HUES6 (cell line): Measurements from ENCODE around the gene SCFD2.
"Not testable (repeated sequence)": the region's sequence is repeated elsewhere in the genome, so short reads cannot be mapped to it uniquely, and the experiment has no call there.

Experiments used
- H3K27ac ChIP-seq: 2 replicates; pipeline ENCODE4 v1.7.0; 2013; ENCODE audit warnings: low read depth, mild to moderate bottlenecking, low read length, inconsistent platforms
- H3K27me3 ChIP-seq: 2 replicates; pipeline ENCODE4 v1.6.1; 2013; ENCODE audit warnings: low read length; ENCODE audit not compliant: control insufficient read depth, insufficient read depth
- H3K36me3 ChIP-seq: 2 replicates; pipeline ENCODE4 v1.6.1; 2013; ENCODE audit warnings: low read length; ENCODE audit not compliant: control insufficient read depth, insufficient read depth
- H3K4me1 ChIP-seq: 2 replicates; pipeline ENCODE4 v1.6.1; 2013; ENCODE audit warnings: low read length; ENCODE audit not compliant: control insufficient read depth, insufficient read depth
- H3K4me3 ChIP-seq: 2 replicates; pipeline ENCODE4 v1.5.1; 2013; ENCODE audit warnings: low read depth, low read length
- H3K9ac ChIP-seq: one replicate; pipeline ENCODE4 v1.6.1; 2013; ENCODE audit warnings: mild to moderate bottlenecking, low read length
- H3K9me3 ChIP-seq: 2 replicates; pipeline ENCODE4 v1.6.1; 2013; ENCODE audit warnings: low read depth, low read length; ENCODE audit not compliant: control insufficient read depth, insufficient read depth

SCFD2 gene

DNA sequence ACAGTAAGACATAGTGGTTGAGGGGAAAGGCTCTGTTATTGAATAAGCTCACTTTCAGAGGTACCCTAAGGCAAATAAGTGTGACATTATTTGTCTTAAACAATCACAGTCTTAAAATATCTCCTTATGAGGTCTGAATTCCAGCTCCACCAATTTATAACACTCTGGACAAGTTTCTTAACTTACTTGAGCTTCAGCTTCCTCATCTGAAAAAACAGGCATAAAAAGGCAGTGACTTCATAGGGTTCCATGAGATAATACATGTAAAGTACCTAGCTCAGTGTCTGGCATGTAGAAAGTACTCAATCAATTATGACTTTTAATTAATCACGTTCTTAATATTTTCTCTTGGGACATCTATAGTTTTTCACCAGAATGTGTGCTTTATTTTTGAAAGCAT, 301.3 kb downstream of the SCFD2 start:
- Histone ChIP-seq H3K9ac (no peak overlapping the region), H3K27me3 (no peaks in the 10 kb centered on the region), H3K36me3 (no peaks in the 10 kb centered on the region), H3K4me3 (no peak overlapping the region), H3K27ac (no peak overlapping the region), H3K4me1 (no peaks in the 10 kb centered on the region; the same call in none of the 2 replicates), H3K9me3 (peaks cover 4% of the 10 kb centered on the region; the same call in 1 of the 2 replicates)

DNA sequence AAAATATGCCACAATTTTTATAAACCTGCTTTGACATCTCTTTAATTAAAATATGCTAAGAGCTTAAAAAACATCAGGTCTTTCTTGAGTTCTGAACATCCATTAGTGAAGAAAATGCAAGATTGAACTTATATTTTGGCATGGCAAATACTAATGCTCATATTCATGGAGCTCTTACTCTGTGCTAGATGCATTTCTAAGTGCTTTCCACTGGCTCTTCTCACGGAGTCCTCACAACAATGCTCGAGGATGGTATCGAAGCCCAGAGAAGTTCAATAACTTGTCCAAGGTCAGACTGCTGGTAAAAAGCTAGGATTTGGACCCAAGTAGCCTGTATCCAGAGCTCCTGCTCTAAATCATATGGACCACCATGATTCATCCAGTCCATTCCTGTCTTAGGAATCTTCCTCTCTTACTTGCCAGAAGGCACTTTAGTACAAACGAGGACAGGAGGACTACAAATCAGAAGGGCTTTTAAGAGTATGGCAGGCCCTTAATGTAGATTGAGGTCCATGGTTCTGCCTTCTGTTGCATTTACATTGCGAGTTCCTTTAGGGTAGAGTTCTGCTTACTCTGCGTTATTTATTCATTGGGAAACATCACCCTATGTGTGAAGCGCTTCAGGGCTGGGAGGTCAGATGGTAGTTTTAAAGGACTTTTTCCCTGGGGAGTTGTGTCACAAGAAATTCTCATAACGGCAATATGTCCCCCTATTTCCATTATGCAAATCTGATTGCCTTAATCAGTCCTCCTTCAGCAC, 304.6 kb downstream of the SCFD2 start:
- H3K9ac ChIP-seq, result no peak overlapping the region
- H3K4me1 ChIP-seq, result no peaks in the 10 kb centered on the region; the same call in none of the 2 replicates
- no peak overlapping the region for H3K27ac ChIP-seq
- no peaks in the 10 kb centered on the region for H3K27me3 ChIP-seq
- no peaks in the 10 kb centered on the region for H3K9me3 ChIP-seq
- no peaks in the 10 kb centered on the region for H3K36me3 ChIP-seq
- H3K4me3 ChIP-seq, result no peak overlapping the region

DNA sequence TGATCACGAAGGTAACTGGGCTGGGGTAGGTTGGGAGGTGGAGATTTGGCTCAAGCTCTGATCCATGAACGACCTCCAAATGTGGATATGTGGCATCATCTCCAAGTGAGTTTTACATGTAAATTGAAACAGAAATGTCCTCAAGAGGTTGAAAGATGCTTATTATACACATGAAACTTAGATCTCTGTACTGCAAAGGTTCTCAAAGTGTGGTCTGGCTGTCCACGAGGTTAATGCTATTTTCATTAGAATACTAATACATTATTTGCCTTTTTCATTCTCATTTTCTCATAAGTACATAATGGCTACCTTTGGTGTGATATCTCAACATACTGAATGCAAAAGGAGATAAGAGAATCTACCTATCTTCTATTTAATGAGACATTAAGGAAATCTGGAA, 305.6 kb downstream of the SCFD2 start:
- H3K27ac ChIP-seq, result no peak overlapping the region

DNA sequence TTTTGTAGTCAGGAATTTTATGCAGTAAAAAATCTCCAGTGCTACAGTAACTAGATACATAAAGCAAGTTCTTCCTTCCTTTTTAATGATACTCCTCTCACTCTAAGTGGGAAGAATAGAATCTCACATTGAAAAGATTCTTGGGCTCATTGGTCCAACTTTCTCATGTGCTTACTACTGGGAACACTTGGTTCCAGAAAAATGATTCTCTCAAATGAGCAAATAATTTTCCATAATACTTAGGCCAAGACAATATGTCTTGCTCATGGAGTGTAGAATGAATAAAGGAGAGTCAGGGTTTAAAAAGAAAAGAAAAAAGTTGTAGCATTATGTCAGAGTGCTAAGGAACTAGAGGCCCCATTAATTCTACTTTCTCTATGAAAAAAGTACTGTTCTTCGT, 306.0 kb downstream of the SCFD2 start:
- Histone ChIP-seq H3K9me3 (no peaks in the 10 kb centered on the region), H3K27ac (no peak overlapping the region), H3K27me3 (no peaks in the 10 kb centered on the region)

More for the DNA sequence above, 305.6 kb downstream of the SCFD2 start:
- Histone ChIP-seq H3K36me3 (no peaks in the 10 kb centered on the region), H3K4me1 (no peaks in the 10 kb centered on the region; the same call in none of the 2 replicates), H3K27me3 (no peaks in the 10 kb centered on the region), H3K4me3 (no peak overlapping the region), H3K9ac (no peak overlapping the region), H3K9me3 (no peaks in the 10 kb centered on the region)

DNA sequence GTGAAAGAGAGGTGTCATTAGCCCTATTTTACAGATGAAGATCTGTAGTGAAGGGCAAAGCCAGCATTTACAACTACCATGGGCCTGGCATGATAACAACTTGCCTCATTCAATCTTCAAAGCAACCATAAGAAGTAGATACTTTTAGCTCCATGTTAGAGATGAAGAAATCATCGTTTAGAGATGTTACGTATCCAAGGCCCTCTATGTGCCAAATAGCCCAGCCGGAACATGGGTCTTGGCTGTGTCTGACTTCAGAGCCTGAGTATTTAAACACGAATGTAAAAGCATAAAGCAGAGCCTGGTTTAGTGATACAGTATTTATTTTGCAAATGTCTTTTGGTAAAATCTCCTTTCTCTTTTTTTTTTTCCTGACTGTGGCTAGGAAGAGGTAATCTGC, 306.6 kb downstream of the SCFD2 start:
- Histone ChIP-seq H3K9ac (no peak overlapping the region), H3K27ac (no peak overlapping the region), H3K27me3 (no peaks in the 10 kb centered on the region), H3K36me3 (no peaks in the 10 kb centered on the region), H3K4me1 (no peaks in the 10 kb centered on the region; the same call in none of the 2 replicates), H3K4me3 (no peak overlapping the region), H3K9me3 (no peaks in the 10 kb centered on the region)

More for the DNA sequence above, 306.0 kb downstream of the SCFD2 start:
- no peaks in the 10 kb centered on the region; the same call in none of the 2 replicates for H3K4me1 ChIP-seq
- H3K9ac ChIP-seq, result no peak overlapping the region
- no peaks in the 10 kb centered on the region for H3K36me3 ChIP-seq
- H3K4me3 ChIP-seq, result no peak overlapping the region

DNA sequence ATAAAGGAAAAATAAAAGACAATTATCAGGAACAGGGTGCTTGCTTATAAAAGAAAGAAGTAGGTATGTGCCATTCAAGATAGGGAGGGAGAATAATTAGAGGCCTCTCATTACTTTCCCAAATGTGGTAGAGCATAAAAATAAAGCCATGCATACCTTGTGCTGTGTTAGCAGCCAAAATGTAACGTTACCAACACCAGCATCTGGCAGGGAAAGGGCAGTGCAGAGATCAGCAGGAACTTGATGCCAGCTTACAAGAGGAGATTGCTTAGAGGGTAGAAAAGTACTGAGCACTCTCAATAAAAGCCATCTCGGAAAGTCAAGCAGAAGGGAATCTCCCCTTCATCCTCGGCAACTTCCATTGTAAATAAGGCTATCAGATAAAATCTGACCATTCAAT, 308.2 kb downstream of the SCFD2 start:
- Histone ChIP-seq H3K36me3 (no peaks in the 10 kb centered on the region), H3K4me1 (no peaks in the 10 kb centered on the region; the same call in none of the 2 replicates), H3K9me3 (no peaks in the 10 kb centered on the region), H3K9ac (no peak overlapping the region), H3K27me3 (no peaks in the 10 kb centered on the region), H3K4me3 (no peak overlapping the region), H3K27ac (no peak overlapping the region)

DNA sequence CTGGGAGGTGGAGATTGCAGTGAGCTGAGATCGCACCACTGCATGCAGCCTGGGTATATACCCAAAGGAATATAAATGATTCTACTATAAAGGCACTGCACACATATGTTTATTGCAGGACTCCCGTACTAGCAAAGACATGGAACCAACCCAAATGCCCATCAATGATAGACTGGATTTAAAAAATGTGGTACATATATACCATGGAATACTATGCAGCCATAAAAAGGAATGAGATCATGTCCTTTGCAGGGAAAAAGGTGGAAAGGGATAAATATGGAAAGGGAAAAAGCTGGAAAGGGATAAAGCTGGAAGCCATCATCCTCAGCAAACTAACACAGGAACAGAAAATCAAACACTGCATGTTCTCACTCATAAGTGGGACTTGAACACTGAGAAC, 308.8 kb downstream of the SCFD2 start:
- H3K4me1 ChIP-seq, H3K27ac ChIP-seq, H3K9ac ChIP-seq, H3K9me3 ChIP-seq, H3K36me3 ChIP-seq, H3K4me3 ChIP-seq, H3K27me3 ChIP-seq: not testable (repeated sequence)

DNA sequence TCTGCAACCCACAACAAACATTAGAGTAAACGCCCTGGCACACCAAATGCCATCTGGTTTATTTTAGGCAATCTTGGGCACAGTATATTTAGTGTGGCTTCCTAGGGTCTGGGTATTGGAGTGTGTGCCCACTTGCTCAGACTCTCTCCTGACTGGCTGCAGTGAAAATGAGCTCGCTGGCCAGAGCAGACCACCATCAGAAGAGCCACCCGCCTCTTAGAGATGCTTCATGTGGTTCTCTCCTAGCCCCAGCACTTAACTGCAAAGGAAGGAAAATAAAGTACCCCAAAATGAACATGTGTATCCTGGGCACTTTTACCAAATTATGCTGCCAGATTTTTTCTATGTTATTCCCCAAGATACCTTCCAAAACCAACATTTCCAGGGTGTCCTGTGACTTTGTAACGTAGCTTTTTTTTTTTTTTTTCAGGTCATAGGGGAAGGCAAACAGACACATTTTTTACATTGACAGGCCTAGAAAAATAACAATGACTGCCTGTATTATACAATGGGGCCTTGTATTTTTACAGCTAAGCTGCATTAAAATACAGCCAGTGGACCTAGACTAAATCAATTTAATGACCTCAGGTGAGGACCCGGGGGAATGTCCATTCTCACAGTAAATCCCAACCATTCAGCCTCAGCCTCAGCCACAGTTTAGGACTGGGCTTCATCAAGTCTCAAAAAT, 310.0 kb downstream of the SCFD2 start:
- Histone ChIP-seq H3K4me3 (no peak overlapping the region), H3K36me3 (no peaks in the 10 kb centered on the region), H3K4me1 (no peaks in the 10 kb centered on the region), H3K27me3 (no peaks in the 10 kb centered on the region), H3K9me3 (no peaks in the 10 kb centered on the region), H3K27ac (no peak overlapping the region), H3K9ac (no peak overlapping the region)

DNA sequence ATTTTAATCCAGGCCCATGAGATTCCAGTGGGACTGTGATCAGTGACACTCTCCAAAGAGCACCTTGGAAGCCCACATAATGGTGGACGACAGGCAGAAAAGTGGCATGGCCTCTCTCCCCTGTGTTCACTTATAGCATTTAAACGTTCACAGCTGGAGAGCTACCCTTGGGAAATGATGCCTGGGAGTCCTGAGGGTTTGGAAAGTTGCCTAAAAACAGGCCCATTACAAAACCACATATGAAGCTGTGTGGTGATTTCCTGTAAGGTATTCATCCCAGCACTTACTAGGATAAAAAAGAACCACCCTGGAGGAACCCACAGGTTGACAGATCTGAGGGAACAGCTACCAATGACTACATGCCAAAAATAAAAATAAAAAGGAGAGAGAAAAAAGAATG, 310.6 kb downstream of the SCFD2 start:
- H3K9ac ChIP-seq, result no peak overlapping the region
- no peak overlapping the region for H3K27ac ChIP-seq
- H3K4me1 ChIP-seq, result no peaks in the 10 kb centered on the region
- no peak overlapping the region for H3K4me3 ChIP-seq
- no peaks in the 10 kb centered on the region for H3K27me3 ChIP-seq
- no peaks in the 10 kb centered on the region for H3K9me3 ChIP-seq
- H3K36me3 ChIP-seq, result no peaks in the 10 kb centered on the region

DNA sequence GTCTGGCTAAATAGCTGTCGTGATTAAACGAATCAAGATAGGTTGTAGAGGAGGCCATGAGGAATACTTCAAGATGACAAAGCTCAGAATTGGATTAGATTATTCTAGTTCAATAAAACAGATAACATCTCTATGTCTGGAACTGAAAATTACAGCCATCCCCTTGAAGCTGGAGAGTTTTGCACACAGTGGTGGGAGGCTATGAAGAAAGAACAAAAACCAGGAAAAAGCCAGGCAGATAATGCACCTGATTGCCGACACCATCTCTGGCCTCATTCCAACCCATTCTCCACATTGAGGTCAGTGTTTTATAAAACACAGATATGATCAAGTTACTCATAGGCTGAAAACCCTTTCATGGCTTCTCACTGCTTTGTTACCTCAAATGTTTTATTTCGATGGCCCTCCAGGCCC, 315.5 kb downstream of the SCFD2 start:
- no peaks in the 10 kb centered on the region for H3K4me1 ChIP-seq
- H3K9ac ChIP-seq, result no peak overlapping the region
- H3K27me3 ChIP-seq, result no peaks in the 10 kb centered on the region
- no peaks in the 10 kb centered on the region for H3K36me3 ChIP-seq
- no peak overlapping the region for H3K27ac ChIP-seq
- H3K4me3 ChIP-seq, result no peak overlapping the region
- no peaks in the 10 kb centered on the region for H3K9me3 ChIP-seq

DNA sequence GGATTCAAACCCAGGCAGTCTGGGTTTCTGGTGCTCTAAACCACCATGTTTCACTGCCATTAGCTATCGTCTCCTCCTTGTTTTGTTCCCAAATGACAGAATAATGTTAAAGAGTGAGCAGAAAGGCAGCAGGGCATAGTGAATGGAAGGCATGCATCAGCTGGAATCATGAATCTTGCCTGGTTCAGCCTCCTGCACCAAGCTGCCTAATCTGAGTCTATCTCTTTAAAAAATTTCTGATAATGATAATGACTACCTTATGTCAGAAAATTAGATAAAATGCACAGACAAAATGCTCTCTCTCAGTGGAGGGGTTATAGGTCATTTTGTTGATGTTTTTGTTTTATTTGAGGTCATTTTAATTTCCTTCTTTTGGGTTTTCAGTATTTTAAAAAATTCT, 316.3 kb downstream of the SCFD2 start:
- Histone ChIP-seq H3K4me1 (no peaks in the 10 kb centered on the region; the same call in 1 of the 2 replicates), H3K27me3 (no peaks in the 10 kb centered on the region), H3K27ac (no peak overlapping the region), H3K9ac (no peak overlapping the region), H3K36me3 (no peaks in the 10 kb centered on the region), H3K4me3 (no peak overlapping the region), H3K9me3 (no peaks in the 10 kb centered on the region)
